Esophagus muscularis mucosa (tissue), 4 donors: ENCODE measurements around the gene ELK3. TPM values are rescaled to one million over a fixed set of nuclear protein-coding genes. Genes with fewer than 3 reads are reported as not detected.

Experiments
- DNase-seq: peaks from one replicate; pipeline ENCODE4 v3.0.0-alpha.2; 2017; ENCODE audit errors: extremely low spot score
- H3K27ac ChIP-seq, 4 donors: fragments of 200-600 bp; sonication (generic); replicated peaks in 1 of 4; 1 replicate in 3 of 4; 2 replicates in 1 of 4; pipeline ENCODE4 v1.5.1; 2016 to 2019; ENCODE audit warnings: mild to moderate bottlenecking in 1 of 4
- H3K27me3 ChIP-seq, 4 donors: fragments of 200-600 bp; sonication (generic); one replicate each; pipeline versions ENCODE4 v1.5.1 to v1.6.0; 2016 to 2019
- H3K36me3 ChIP-seq, 4 donors: fragments of 200-600 bp; sonication (generic); one replicate each; pipeline ENCODE4 v1.5.1; 2016 to 2019
- H3K4me1 ChIP-seq, 4 donors: fragments of 200-600 bp; sonication (generic); one replicate each; pipeline ENCODE4 v1.5.1; 2016 to 2019
- H3K4me3 ChIP-seq, 4 donors: fragments of 200-600 bp; sonication (generic); 1 replicate in 2 of 4; 2 replicates in 2 of 4; pipeline ENCODE4 v1.5.1; 2016 to 2019; ENCODE audit warnings: mild to moderate bottlenecking in 4 of 4, moderate library complexity in 1 of 4
- H3K9me3 ChIP-seq, 4 donors: fragments of 200-600 bp; sonication (generic); 1 replicate in 3 of 4; 2 replicates in 1 of 4; pipeline ENCODE4 v1.5.1; 2016 to 2019
- CTCF ChIP-seq, 3 experiments: fragments of 200-600 bp in 2 of 3; fragments of 450-650 bp in 1 of 3; sonication (generic) in 2 of 3; IDR thresholded peaks; one replicate each; pipeline ENCODE4 v1.5.1; 2017 to 2019; ENCODE audit warnings: antibody characterized with exemption in 3 of 3, mild to moderate bottlenecking in 2 of 3, moderate library complexity in 1 of 3
- EP300 ChIP-seq: sonication (generic); formaldehyde crosslinking; IDR thresholded peaks from one replicate; pipeline ENCODE4 v1.6.1; 2017; ENCODE audit warnings: antibody characterized with exemption
- POLR2A ChIP-seq: fragments of 450-650 bp; IDR thresholded peaks from one replicate; pipeline ENCODE4 v1.6.1; 2017; ENCODE audit warnings: antibody characterized with exemption, moderate library complexity, mild to moderate bottlenecking, low read depth
- POLR2AphosphoS5 ChIP-seq, 2 donors: sonication (generic); formaldehyde crosslinking; IDR thresholded peaks; one replicate each; pipeline ENCODE4 v1.6.1; 2017; ENCODE audit warnings: antibody characterized with exemption in 2 of 2
- WGBS: methylation state at CpG from one replicate; pipeline ENCODE4 v1.1.5; 2018; 5-methylcytosine and 5-hydroxymethylcytosine counted together
- intact Hi-C: fragments of 100-400 bp; cut with DNase I; formaldehyde crosslinking; loops from one replicate; pipeline ENCODE4 v1.15.1; 2023
- total RNA-seq, 4 donors: library from RNA; depleted of rRNA; stranded (reverse); fragments of >200 nt; gene quantifications; one replicate each; pipeline versions ENCODE4 v1.1.0 to v1.2.1, GENCODE V29; 2016

The ELK3 gene
- total RNA-seq, 4 donors from 2014 or later: 13.7 to 26.9 (median 25.7) TPM

- Histone ChIP-seq H3K4me1 (no peaks in the 10 kb centered on the region), H3K9me3 (no peaks in the 10 kb centered on the region), H3K4me3 (no peak overlapping the region), H3K27me3 (no peaks in the 10 kb centered on the region), H3K36me3 (no peaks in the 10 kb centered on the region), H3K27ac (no peak overlapping the region)
- TF ChIP-seq EP300: no peak
- TF ChIP-seq POLR2AphosphoS5 (IDR thresholded peaks at IDR 0.05): no peak
- TF ChIP-seq CTCF (IDR thresholded peaks at IDR 0.05): no peak
- no peak for TF ChIP-seq POLR2A
- no peak for DNase-seq
- 82% methylated on average over 17 of the region's 19 CpGs for WGBS
- intact Hi-C loops: no loop called here
Measured at GRCh38 chr12:96153131-96153725, 40.9 kb upstream of the ELK3 start.

GRCh38 chr12:96155181-96155580 is 39.0 kb upstream of the ELK3 start:
- intact Hi-C loops: no loop called here
- Histone ChIP-seq H3K27me3 (no peaks in the 10 kb centered on the region), H3K4me1 (no peaks in the 10 kb centered on the region), H3K9me3 (no peaks in the 10 kb centered on the region), H3K4me3 (no peak overlapping the region), H3K36me3 (no peaks in the 10 kb centered on the region), H3K27ac (no peak overlapping the region)
- DNase-seq: no peak
- TF ChIP-seq EP300 (no peak), POLR2A (no peak), CTCF (IDR thresholded peaks at IDR 0.05) (no peak), POLR2AphosphoS5 (IDR thresholded peaks at IDR 0.05) (no peak)
- WGBS: 98% methylated on average over 3 of the region's 3 CpGs

- intact Hi-C loops: no loop called here
- Histone ChIP-seq H3K36me3 (no peaks in the 10 kb centered on the region), H3K27me3 (no peaks in the 10 kb centered on the region), H3K4me1 (no peaks in the 10 kb centered on the region), H3K4me3 (no peak overlapping the region), H3K9me3 (no peaks in the 10 kb centered on the region), H3K27ac (no peak overlapping the region)
- 86% methylated on average over 7 of the region's 7 CpGs for WGBS
- no peak for DNase-seq
- TF ChIP-seq CTCF (IDR thresholded peaks at IDR 0.05): no peak
Measured at GRCh38 chr12:96155781-96156180, 38.4 kb upstream of the ELK3 start.

- Histone ChIP-seq H3K27ac (no peak overlapping the region), H3K4me3 (no peak overlapping the region), H3K9me3 (no peaks in the 10 kb centered on the region), H3K4me1 (no peaks in the 10 kb centered on the region), H3K27me3 (no peaks in the 10 kb centered on the region), H3K36me3 (no peaks in the 10 kb centered on the region)
- intact Hi-C loops: no loop called here
- no peak for TF ChIP-seq EP300
- 89% methylated on average over 3 of the region's 3 CpGs for WGBS
- no peak for DNase-seq
Measured at GRCh38 chr12:96156211-96156610, 38.0 kb upstream of the ELK3 start.

- Histone ChIP-seq H3K36me3 (no peaks in the 10 kb centered on the region), H3K9me3 (no peaks in the 10 kb centered on the region), H3K4me3 (no peak overlapping the region), H3K27ac (no peak overlapping the region), H3K4me1 (no peaks in the 10 kb centered on the region), H3K27me3 (no peaks in the 10 kb centered on the region)
- WGBS: 90% methylated on average over 3 of the region's 3 CpGs
- DNase-seq: no peak
- no peak for TF ChIP-seq POLR2AphosphoS5 (IDR thresholded peaks at IDR 0.05)
- TF ChIP-seq POLR2A: no peak
- no peak for TF ChIP-seq EP300
- TF ChIP-seq CTCF (IDR thresholded peaks at IDR 0.05): no peak
- intact Hi-C loops: no loop called here
Measured at GRCh38 chr12:96157427-96157826, 36.7 kb upstream of the ELK3 start.
